Measurements from ENCODE around the gene SNX11.

The SNX11 gene

GRCh38 chr17:48161127-48161905, 53.8 kb downstream of the SNX11 start:
- in situ Hi-C loops (cut with HindIII; ENCODE audit: low sequenced_read_pairs) = no loop called here

- in situ Hi-C loops (cut with HindIII; ENCODE audit: low sequenced_read_pairs) = no loop called here
These were observed 54.9 kb downstream of the SNX11 start for GRCh38 chr17:48162306-48162934.

GRCh38 chr17:48162946-48163506, 55.5 kb downstream of the SNX11 start:
- in situ Hi-C loops (cut with HindIII; ENCODE audit: low sequenced_read_pairs) = no loop called here

DNA sequence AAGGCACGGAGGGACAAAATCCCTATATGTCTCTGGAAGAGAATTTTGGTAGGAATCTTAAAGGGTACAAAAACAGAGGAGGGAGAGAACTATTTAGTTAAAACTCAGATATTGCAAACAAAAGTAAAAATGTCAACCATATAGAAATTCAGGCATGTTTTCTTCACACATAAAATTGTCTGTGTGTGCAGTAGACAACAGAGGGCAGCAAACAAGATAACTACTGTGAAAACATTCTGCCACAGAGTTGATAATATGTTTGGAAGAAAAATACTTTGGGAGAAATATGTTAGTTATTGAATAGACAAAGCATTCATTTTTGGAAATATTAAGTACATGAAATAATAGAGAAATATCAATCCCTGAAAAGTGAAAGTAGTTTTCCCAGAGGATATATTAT, 56.2 kb downstream of the SNX11 start:
- in situ Hi-C loops (cut with HindIII; ENCODE audit: low sequenced_read_pairs) = no loop called here

- in situ Hi-C loops (cut with HindIII; ENCODE audit: low sequenced_read_pairs) = no loop called here
These were observed 62.4 kb downstream of the SNX11 start for GRCh38 chr17:48169926-48170325.
